Activated CD8-positive, alpha-beta memory T cell treated with anti-CD3 and anti-CD28 coated beads, Interleukin-2, amount 10 ng/mL, durations not matched to agents 7 days and 5 days (primary cell): ENCODE measurements around the gene LDLRAD4. TPM values are rescaled to one million over a fixed set of nuclear protein-coding genes. Genes with fewer than 3 reads are reported as not detected.
"Not testable (repeated sequence)": the region's sequence is repeated elsewhere in the genome, so short reads cannot be mapped to it uniquely, and the experiment has no call there.

Experiments
- ATAC-seq: fragments of 150-1000 bp; cut with Tn5 transposase; one replicate; pipeline ENCODE4 v1.10.0; 2021; ENCODE audit warnings: moderate library complexity
- CTCF ChIA-PET: fragments of 350-600 bp; sonication (Branson Sonifier 250); formaldehyde crosslinking; loops from one replicate; lab custom pipeline; 2021; ENCODE audit warnings: antibody characterized with exemption; lab: Charles Lee
- DNase-seq: peaks from one replicate; pipeline ENCODE4 v3.0.0-alpha.2; 2020
- H3K27ac Mint-ChIP-seq: one replicate; pipeline ENCODE4 v1.8.0; 2021; ENCODE audit warnings: mild to moderate bottlenecking, mixed read lengths
- H3K27me3 Mint-ChIP-seq: one replicate; pipeline ENCODE4 v1.8.0; 2021; ENCODE audit warnings: mixed read lengths
- H3K36me3 Mint-ChIP-seq: one replicate; pipeline ENCODE4 v1.8.0; 2021; ENCODE audit warnings: mild to moderate bottlenecking, mixed read lengths
- H3K4me1 Mint-ChIP-seq: one replicate; pipeline ENCODE4 v1.8.0; 2021; ENCODE audit warnings: mixed read lengths
- H3K4me3 Mint-ChIP-seq: one replicate; pipeline ENCODE4 v1.8.0; 2021; ENCODE audit warnings: mild to moderate bottlenecking, moderate library complexity, mixed read lengths
- H3K9me3 Mint-ChIP-seq: one replicate; pipeline ENCODE4 v1.8.0; 2022; ENCODE audit warnings: low read depth, mixed read lengths
- total RNA-seq, 2 experiments: library from RNA; stranded (reverse); gene quantifications; one replicate each; pipeline ENCODE4 v1.2.3, GENCODE V29; 2021

LDLRAD4 gene
- total RNA-seq, 2 experiments from 2014 or later = 33.9 to 44.5 TPM

- Mint-ChIP-seq H3K4me1 (peaks cover 57% of the 10 kb centered on the region), H3K9me3 (no peaks in the 10 kb centered on the region), H3K4me3 (no peak overlapping the region), H3K27me3 (no peaks in the 10 kb centered on the region), H3K27ac (no peak overlapping the region), H3K36me3 (peaks cover 19% of the 10 kb centered on the region)
- ATAC-seq (no peak), DNase-seq (no peak)
- CTCF ChIA-PET = no interaction called here
Observed at GRCh38 chr18:13604786-13605185, 386.2 kb downstream of the LDLRAD4 start.

- ATAC-seq (no peak), DNase-seq (peak; percentile 38)
- no peak overlapping the region for H3K4me3 Mint-ChIP-seq
- H3K36me3 Mint-ChIP-seq = peaks cover 16% of the 10 kb centered on the region
- H3K27me3 Mint-ChIP-seq = no peaks in the 10 kb centered on the region
- H3K4me1 Mint-ChIP-seq = peaks cover 58% of the 10 kb centered on the region
- CTCF ChIA-PET = interaction anchor here (1.5 to 1.9 kb wide), 3 partner anchors 9 to 44 kb away, joined by 3 to 6 read pairs (median 4); no protein-coding TSS in a partner anchor
- no peaks in the 10 kb centered on the region for H3K9me3 Mint-ChIP-seq
- no peak overlapping the region for H3K27ac Mint-ChIP-seq
Observed at GRCh38 chr18:13605477-13605876, 386.9 kb downstream of the LDLRAD4 start.

- DNase-seq (no peak), ATAC-seq (no peak)
- Mint-ChIP-seq H3K9me3 (no peaks in the 10 kb centered on the region), H3K27ac (no peak overlapping the region), H3K4me1 (peaks cover 61% of the 10 kb centered on the region), H3K4me3 (no peak overlapping the region), H3K27me3 (no peaks in the 10 kb centered on the region), H3K36me3 (peaks cover 14% of the 10 kb centered on the region)
- CTCF ChIA-PET = interaction anchor here (0.7 to 1.9 kb wide), 6 partner anchors 9 to 45 kb away, joined by 3 to 6 read pairs (median 4); no protein-coding TSS in a partner anchor
Observed at GRCh38 chr18:13605901-13606300, 387.3 kb downstream of the LDLRAD4 start.

GRCh38 chr18:13606604-13607254, 388.2 kb downstream of the LDLRAD4 start:
- Mint-ChIP-seq H3K9me3 (no peaks in the 10 kb centered on the region), H3K36me3 (peaks cover 7% of the 10 kb centered on the region), H3K27ac (peak overlapping the region; percentile 40), H3K4me3 (no peak overlapping the region), H3K4me1 (peaks cover 63% of the 10 kb centered on the region), H3K27me3 (no peaks in the 10 kb centered on the region)
- no peak for ATAC-seq
- peak; percentile 44 for DNase-seq
- CTCF ChIA-PET = interaction anchor here (0.7 to 1.9 kb wide), 6 partner anchors 8 to 45 kb away, joined by 3 to 6 read pairs (median 4); no protein-coding TSS in a partner anchor

GRCh38 chr18:13608024-13608562, 389.5 kb downstream of the LDLRAD4 start:
- H3K27me3 Mint-ChIP-seq, H3K36me3 Mint-ChIP-seq, H3K9me3 Mint-ChIP-seq: not testable (repeated sequence)
- H3K27ac Mint-ChIP-seq = peak overlapping the region; percentile 97
- peak; percentile 83 for DNase-seq
- peak; percentile 25 for ATAC-seq
- peaks cover 75% of the 10 kb centered on the region for H3K4me1 Mint-ChIP-seq
- CTCF ChIA-PET = interaction anchor here (0.8 to 10.1 kb wide), 11 partner anchors 12 to 48 kb away, joined by 3 to 122 read pairs (median 5); no protein-coding TSS in a partner anchor
- H3K4me3 Mint-ChIP-seq = peak overlapping the region; percentile 83

- no peaks in the 10 kb centered on the region for H3K27me3 Mint-ChIP-seq
- CTCF ChIA-PET = interaction anchor here (0.7 to 10.1 kb wide), 15 partner anchors 8 to 143 kb away, joined by 3 to 122 read pairs (median 4); no protein-coding TSS in a partner anchor
- peaks cover 4% of the 10 kb centered on the region for H3K36me3 Mint-ChIP-seq
- H3K4me3 Mint-ChIP-seq = peak overlapping the region; percentile 83
- ATAC-seq = peak; percentile 34
- peaks cover 79% of the 10 kb centered on the region for H3K4me1 Mint-ChIP-seq
- peak; percentile 82 for DNase-seq
- no peaks in the 10 kb centered on the region for H3K9me3 Mint-ChIP-seq
- H3K27ac Mint-ChIP-seq = peak overlapping the region; percentile 97
Observed at GRCh38 chr18:13608791-13609532, 390.4 kb downstream of the LDLRAD4 start.

GRCh38 chr18:13610555-13611141, 392.1 kb downstream of the LDLRAD4 start:
- H3K4me1 Mint-ChIP-seq = peaks cover 91% of the 10 kb centered on the region
- DNase-seq = peak; percentile 44
- H3K36me3 Mint-ChIP-seq = peaks cover 5% of the 10 kb centered on the region
- CTCF ChIA-PET = interaction anchor here (1.8 to 10.1 kb wide), 3 partner anchors 34 to 51 kb away, joined by 4 to 122 read pairs (median 11); no protein-coding TSS in a partner anchor
- H3K27ac Mint-ChIP-seq = peak overlapping the region; percentile 99
- H3K9me3 Mint-ChIP-seq = no peaks in the 10 kb centered on the region
- H3K4me3 Mint-ChIP-seq = peak overlapping the region; percentile 77
- no peak for ATAC-seq
- no peaks in the 10 kb centered on the region for H3K27me3 Mint-ChIP-seq

- Mint-ChIP-seq H3K4me1 (peaks cover 91% of the 10 kb centered on the region), H3K27ac (peak overlapping the region; percentile 99), H3K36me3 (peaks cover 7% of the 10 kb centered on the region), H3K9me3 (no peaks in the 10 kb centered on the region), H3K4me3 (peak overlapping the region; percentile 77), H3K27me3 (no peaks in the 10 kb centered on the region)
- CTCF ChIA-PET = interaction anchor here (1.6 to 10.1 kb wide), 7 partner anchors 19 to 51 kb away, joined by 4 to 122 read pairs (median 11); no protein-coding TSS in a partner anchor
- DNase-seq = peak; percentile 80
- peak; percentile 7 for ATAC-seq
Observed at GRCh38 chr18:13611142-13611600, 392.6 kb downstream of the LDLRAD4 start.

- Mint-ChIP-seq H3K36me3 (peaks cover 7% of the 10 kb centered on the region), H3K4me1 (peaks cover 91% of the 10 kb centered on the region), H3K27ac (peak overlapping the region; percentile 99), H3K4me3 (peak overlapping the region; percentile 77), H3K27me3 (no peaks in the 10 kb centered on the region), H3K9me3 (no peaks in the 10 kb centered on the region)
- peak; percentile 63 for DNase-seq
- CTCF ChIA-PET = interaction anchor here (0.8 to 10.1 kb wide), 10 partner anchors 8 to 396 kb away, joined by 3 to 122 read pairs (median 6); no protein-coding TSS in a partner anchor
- peak; percentile 6 for ATAC-seq
Observed at GRCh38 chr18:13611601-13612195, 393.1 kb downstream of the LDLRAD4 start.

GRCh38 chr18:13612196-13612997, 393.8 kb downstream of the LDLRAD4 start:
- DNase-seq (peak; percentile 95), ATAC-seq (peak; percentile 34)
- Mint-ChIP-seq H3K4me1 (peaks cover 91% of the 10 kb centered on the region), H3K9me3 (no peaks in the 10 kb centered on the region), H3K27ac (peak overlapping the region; percentile 99), H3K27me3 (no peaks in the 10 kb centered on the region), H3K36me3 (peaks cover 7% of the 10 kb centered on the region), H3K4me3 (peak overlapping the region; percentile 77)
- CTCF ChIA-PET = interaction anchor here (0.8 to 10.1 kb wide), 13 partner anchors 9 to 396 kb away, joined by 3 to 122 read pairs (median 4); no protein-coding TSS in a partner anchor

GRCh38 chr18:13613099-13613498, 394.5 kb downstream of the LDLRAD4 start:
- Mint-ChIP-seq H3K27ac (peak overlapping the region; percentile 99), H3K4me1 (peaks cover 91% of the 10 kb centered on the region), H3K36me3 (peaks cover 3% of the 10 kb centered on the region), H3K4me3 (peak overlapping the region; percentile 77), H3K27me3 (no peaks in the 10 kb centered on the region), H3K9me3 (no peaks in the 10 kb centered on the region)
- ATAC-seq = no peak
- CTCF ChIA-PET = interaction anchor here (1.0 to 10.1 kb wide), 9 partner anchors 15 to 397 kb away, joined by 3 to 122 read pairs (median 6); no protein-coding TSS in a partner anchor
- DNase-seq = peak; percentile 40
